Fibroblast of skin of scalp (primary cell): Measurements from ENCODE around the gene HELB.

Experiments used
- DNase-seq: peaks from one replicate; pipeline ENCODE4 v3.0.0-alpha.2; 2013

Gene HELB

DNA sequence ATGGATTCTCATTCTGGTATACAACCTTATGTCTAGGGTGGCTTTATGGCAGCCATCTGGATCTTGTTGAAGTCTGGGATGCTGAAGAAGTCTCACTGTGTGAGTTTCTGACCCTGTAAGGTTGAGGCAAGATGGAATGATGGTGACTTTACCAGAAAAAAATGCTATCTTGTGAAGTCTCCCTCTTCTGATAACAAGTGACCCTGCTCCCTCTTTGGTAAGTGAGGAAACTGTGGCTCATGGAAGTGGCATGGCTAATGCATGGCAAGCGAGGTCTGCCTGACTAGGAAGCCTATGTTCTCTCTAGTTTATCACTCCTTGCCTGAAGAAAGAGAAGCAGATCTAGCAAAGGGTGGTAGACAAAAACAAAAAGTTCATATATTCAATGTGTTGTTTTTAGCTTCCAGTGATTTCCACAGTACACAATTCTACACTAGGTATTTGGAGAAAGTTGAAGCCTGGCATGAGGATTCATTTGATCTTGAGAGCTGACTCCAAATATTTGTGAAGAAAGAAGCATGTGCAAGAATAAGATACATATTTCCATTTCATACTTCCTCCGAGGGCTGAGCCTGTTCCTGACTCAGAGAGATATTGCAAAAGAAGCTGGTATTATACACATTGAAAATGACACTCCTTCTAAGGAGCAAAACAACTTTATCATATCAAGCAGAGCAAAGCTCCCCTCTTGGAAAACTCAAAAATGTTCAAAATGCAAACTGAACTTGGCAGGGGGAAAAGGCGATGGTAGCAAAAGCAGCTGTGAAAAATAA lies 63.6 kb downstream of the HELB start:
- DNase-seq = peak; percentile 17

DNA sequence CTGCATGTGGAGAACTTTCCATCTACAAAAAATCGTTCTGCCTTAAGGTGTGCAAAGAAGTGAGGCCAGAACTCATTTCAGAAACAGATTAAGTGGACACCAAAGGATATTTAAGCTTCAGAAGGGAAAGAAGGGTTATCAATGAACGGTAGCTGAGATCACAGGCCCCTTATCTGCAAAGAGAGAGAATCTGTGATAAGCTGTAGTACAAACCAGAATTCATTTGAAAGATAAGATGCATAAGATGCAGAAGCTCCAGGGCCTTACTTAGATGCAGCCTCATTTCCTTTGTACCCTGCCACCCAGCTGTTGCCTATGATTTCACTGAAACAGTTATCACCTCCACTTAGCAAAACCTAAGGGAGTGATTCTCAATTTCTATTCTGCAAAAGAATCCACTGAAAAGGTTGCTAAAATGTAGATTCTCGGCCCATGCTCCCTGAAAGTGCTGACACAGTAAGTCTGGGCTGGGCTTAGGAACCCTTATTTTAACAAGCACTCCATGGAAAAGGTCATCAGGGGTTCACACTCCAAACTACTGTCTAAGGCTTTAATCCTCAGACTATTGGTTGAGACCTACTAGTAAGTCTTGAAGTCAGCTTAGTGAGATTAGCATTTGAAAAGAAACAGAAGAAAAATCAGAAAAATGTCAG lies 64.8 kb downstream of the HELB start:
- no peak for DNase-seq

DNA sequence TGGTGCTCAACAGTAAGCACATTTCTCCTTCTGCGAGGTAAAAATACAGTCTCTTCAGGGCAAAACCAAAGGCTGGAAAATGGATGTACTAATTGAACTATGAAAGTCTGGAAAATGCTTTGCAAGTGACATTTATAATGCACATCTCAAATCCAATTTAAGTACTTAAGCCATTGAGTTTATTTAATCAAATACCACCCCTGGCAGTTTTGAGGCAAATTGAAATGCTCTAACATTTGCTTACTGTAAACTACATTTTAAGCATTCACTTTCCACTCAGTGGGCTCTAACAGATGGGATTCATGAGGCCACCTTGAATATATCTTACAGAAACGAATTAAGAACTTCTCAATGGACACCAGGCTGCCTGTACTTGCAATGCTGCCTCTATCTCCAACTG lies 69.7 kb downstream of the HELB start:
- DNase-seq = no peak

DNA sequence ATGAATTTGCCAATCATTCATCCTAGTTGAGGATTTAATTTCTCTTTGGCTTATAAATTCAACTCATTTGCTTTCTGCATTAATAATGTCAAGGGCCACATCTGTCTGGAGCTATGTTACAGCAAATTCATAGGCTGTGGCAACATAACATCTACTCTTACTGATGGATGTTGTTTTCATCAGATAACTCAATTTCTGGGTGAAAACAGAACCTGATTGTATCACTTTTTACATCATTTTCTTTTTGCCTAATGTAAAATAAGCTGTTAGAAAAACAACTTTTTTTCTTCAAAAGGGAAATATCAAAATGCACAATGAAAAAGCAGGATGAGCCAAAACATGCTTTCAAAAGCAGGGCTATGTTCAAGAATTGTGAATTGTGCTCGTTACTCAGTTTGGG lies 73.3 kb downstream of the HELB start:
- no peak for DNase-seq

GRCh38 chr12:66379616-66380015 lies 77.3 kb downstream of the HELB start:
- no peak for DNase-seq

- DNase-seq = no peak
Observed at GRCh38 chr12:66380769-66381535, 78.7 kb downstream of the HELB start.

- no peak for DNase-seq
Observed at GRCh38 chr12:66387117-66387516, 84.8 kb downstream of the HELB start.
